HG03520 (cell line): ENCODE data around the gene TDRD9.
"Not testable (repeated sequence)": the region's sequence is repeated elsewhere in the genome, so short reads cannot be mapped to it uniquely, and the experiment has no call there.

Experiments used
- ATAC-seq: cut with Tn5 transposase; IDR thresholded peaks from one replicate; pipeline ENCODE4 v1.9.1; 2021; ENCODE audit warnings: mild to moderate bottlenecking, moderate library complexity; ENCODE audit not compliant: unreplicated experiment

The TDRD9 gene, protein sequence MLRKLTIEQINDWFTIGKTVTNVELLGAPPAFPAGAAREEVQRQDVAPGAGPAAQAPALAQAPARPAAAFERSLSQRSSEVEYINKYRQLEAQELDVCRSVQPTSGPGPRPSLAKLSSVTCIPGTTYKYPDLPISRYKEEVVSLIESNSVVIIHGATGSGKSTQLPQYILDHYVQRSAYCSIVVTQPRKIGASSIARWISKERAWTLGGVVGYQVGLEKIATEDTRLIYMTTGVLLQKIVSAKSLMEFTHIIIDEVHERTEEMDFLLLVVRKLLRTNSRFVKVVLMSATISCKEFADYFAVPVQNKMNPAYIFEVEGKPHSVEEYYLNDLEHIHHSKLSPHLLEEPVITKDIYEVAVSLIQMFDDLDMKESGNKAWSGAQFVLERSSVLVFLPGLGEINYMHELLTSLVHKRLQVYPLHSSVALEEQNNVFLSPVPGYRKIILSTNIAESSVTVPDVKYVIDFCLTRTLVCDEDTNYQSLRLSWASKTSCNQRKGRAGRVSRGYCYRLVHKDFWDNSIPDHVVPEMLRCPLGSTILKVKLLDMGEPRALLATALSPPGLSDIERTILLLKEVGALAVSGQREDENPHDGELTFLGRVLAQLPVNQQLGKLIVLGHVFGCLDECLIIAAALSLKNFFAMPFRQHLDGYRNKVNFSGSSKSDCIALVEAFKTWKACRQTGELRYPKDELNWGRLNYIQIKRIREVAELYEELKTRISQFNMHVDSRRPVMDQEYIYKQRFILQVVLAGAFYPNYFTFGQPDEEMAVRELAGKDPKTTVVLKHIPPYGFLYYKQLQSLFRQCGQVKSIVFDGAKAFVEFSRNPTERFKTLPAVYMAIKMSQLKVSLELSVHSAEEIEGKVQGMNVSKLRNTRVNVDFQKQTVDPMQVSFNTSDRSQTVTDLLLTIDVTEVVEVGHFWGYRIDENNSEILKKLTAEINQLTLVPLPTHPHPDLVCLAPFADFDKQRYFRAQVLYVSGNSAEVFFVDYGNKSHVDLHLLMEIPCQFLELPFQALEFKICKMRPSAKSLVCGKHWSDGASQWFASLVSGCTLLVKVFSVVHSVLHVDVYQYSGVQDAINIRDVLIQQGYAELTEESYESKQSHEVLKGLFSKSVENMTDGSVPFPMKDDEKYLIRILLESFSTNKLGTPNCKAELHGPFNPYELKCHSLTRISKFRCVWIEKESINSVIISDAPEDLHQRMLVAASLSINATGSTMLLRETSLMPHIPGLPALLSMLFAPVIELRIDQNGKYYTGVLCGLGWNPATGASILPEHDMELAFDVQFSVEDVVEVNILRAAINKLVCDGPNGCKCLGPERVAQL (N-terminal part only)

DNA sequence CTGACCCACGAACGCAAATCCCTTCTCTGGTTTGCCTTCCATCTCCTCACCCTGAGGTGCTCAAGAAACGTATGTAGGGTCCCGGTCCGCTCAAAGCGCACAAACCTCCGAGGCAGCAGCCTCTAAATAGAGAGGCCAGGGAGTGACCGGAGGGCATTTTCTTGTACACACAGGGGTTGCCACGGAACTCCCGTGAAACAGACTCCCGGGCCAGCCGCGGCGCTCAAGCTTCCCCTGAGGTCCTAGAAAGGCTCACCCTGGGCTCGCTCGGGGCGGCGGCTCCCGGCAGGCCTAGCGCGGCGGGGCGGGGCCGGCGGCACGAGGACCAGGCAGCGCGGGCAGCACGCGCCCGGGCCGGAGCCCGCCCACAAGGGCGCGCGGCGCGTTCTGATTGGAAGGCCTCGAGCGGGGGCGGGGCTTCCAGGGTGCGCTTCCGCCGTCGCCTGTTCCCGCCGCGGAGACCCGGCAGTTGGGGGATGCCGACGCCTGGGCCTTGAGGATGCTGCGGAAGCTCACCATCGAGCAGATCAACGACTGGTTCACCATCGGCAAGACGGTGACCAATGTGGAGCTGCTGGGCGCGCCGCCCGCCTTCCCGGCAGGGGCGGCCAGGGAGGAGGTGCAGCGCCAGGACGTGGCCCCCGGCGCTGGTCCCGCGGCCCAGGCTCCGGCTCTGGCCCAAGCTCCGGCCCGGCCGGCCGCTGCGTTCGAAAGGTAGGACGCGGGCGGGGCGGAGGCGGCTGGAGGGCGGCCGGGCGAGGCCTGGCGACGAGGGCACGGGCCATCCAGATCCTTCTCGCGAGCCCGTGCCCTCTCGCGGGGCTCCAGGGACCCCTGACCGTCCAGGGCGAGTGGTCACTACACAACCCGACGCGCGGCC lies at the start of gene TDRD9:
TSS of gene TDRD9 (plus strand) at position 446 of the 880 bp plus-strand sequence. CDS start at position 500, 54 bp downstream.
- no peak for ATAC-seq

DNA sequence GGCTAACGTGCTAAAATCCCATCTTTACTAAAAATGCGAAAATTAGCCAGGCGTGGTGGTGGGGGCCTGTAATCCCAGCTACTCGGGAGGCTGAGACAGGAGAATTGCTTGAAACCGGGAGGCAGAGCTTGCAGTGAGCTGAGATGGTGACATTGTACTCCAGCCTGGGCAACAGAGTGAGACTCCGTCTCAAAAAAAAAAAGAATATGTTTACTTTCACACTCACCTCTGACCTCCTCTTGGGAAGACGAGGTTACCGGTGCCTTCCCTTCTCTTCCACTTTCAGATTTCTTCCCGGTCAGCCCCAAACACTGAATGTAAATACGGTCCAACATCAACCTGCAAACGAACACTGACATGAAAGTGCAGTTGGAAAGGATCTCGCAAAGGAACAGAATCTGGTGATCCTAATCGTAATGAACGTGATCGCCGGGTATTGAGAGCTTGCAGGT lies 49.1 kb upstream of the TDRD9 start:
- ATAC-seq = no peak

- ATAC-seq = no peak
Observed at GRCh38 chr14:103879570-103880347, 48.5 kb upstream of the TDRD9 start.

DNA sequence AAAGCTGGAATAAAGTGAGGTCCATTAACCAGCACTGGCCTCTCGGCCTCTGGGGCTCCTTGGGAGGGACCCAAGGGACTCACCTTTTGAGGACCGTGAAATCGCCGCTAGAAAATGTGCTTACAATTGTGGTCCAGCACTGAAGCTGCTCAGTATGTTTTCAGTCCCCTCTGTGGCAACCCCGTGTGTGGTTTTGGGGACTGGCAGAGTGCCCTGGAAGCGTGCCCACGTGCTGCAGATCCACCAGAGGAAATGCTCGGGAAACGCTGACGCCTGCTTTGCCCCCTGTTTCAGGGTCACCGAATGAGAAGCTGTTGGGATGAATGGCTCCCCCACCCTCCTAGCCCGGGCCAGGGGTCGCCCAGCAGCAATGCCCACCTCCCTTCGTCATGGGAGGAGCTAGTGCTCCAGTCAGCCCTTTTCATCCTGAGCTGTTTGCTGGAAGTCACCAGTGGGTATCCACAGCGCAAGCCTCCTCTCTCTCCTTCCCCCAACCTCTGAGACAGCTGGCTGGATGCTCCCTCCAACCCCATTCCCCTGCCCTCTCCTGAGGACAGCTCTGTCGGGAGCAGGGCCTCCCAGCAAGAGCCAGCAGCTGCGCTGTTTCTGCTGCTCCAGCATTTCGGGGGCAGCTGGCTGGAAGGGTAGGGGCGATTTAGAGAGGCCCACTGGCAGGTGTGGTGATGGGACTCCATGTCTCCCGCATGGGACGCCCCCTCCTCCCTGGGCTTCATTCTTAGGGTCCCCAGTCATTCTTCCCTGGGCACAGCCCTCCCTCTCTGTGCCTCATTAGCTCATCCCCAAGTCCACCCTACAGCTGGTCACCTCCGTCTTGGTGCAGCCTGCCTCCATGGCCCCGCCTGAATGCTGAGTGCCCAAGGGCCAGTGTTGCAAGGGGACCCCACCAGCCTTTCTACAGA lies 47.6 kb upstream of the TDRD9 start:
- no peak for ATAC-seq

DNA sequence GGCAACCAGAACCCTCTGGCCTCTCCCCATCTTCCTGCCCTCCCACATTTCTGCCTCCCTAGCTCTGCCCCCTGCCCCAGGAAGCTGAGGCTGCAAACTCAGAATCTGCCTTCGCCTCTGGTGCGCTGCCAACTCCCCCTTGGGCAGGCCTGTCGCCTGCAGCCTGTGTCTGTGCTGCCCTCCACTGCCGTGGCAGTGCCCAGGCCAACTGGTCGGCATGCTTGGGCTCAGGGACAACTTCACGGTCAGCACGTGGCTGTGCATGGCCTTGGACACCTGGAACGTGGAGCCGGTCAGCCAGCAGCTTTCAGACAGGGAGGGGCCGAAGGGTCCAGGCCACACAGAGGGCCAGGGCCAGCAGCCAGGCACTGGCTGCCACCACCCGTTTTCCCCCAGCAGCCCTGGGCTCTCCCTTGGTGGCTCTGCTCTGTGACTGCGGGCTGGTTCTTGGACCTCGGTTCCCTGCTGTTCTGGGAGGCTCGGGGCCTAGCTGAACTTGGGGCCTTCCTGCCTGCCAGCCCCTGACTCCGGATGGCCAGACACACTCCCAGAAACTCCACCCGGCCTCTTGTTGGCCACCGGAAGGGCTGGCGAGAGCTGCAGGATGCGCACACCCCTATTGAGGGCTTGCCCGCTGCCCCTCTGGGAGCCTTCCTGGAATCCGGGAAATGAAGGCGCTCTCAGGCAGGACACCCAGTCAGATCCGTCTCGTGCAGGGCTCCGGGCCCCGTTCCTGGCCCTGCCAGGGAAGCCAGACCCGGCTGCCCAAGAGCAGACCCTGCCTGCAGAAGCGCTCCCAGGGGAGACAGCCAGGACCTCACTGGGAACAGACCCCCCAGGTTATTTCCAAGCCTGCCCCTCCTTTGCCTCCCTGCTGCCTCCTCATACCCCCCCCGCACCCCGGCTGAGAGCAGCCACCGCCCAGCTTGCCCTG lies 46.7 kb upstream of the TDRD9 start:
- ATAC-seq = no peak

- ATAC-seq = no peak
Observed at GRCh38 chr14:103882503-103883262, 45.6 kb upstream of the TDRD9 start.

DNA sequence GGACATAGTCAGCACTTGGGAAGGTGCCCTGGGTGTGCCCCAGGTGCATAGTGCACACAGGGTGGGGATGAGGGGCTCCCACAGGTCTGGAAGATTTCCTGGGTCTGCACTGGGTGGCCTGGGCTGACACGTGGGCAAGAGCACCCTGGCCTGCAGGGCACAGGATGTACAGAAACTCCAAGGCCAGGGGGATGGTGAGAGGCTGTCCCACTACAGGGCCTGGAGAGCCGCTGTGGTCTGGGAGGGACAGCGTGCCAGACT lies 45.1 kb upstream of the TDRD9 start:
- ATAC-seq = no peak

GRCh38 chr14:103884854-103885253 lies 43.4 kb upstream of the TDRD9 start:
- ATAC-seq = no peak

DNA sequence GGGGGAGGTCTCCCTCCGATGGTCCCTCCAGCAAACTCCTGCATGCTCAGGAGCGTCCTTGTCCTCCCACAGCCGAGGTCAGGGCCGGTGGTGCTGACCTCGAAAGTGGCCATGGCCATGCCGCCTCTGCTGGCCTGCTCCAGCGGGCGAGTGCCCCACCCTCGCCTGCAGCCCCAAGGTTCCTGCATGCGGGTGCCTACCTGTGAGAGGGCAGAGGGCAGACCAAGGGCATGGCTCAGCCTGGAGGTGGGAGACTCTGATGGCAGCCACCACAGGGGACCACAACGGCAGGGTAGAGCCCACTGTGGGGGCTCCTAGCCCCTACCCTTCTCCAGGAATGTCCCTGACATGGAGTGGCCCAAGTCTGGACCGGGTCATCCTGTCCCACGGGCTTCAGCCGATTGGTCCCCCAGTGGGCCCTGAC lies 42.7 kb upstream of the TDRD9 start:
- ATAC-seq = no peak

GRCh38 chr14:103886304-103887169 lies 41.7 kb upstream of the TDRD9 start:
- ATAC-seq = no peak

- no peak for ATAC-seq
Observed at GRCh38 chr14:103887170-103887501, 41.1 kb upstream of the TDRD9 start.

- ATAC-seq = no peak
Observed at GRCh38 chr14:103887557-103888115, 40.6 kb upstream of the TDRD9 start.

DNA sequence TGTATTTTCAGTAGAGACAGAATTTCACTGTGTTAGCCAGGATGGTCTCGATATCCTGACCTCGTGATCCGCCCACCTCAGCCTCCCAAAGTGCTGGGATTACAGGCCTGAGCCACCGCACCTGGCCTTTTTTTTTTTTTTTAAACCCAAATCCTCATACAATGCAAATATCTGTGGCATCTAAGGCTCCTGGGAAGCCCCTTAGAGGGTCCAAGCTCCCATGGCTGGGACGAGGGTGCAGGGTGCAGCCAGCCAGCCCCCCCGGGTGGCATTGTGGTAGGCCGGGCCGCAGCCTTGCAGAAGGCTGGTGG lies 39.3 kb upstream of the TDRD9 start:
- not testable (repeated sequence) for ATAC-seq

DNA sequence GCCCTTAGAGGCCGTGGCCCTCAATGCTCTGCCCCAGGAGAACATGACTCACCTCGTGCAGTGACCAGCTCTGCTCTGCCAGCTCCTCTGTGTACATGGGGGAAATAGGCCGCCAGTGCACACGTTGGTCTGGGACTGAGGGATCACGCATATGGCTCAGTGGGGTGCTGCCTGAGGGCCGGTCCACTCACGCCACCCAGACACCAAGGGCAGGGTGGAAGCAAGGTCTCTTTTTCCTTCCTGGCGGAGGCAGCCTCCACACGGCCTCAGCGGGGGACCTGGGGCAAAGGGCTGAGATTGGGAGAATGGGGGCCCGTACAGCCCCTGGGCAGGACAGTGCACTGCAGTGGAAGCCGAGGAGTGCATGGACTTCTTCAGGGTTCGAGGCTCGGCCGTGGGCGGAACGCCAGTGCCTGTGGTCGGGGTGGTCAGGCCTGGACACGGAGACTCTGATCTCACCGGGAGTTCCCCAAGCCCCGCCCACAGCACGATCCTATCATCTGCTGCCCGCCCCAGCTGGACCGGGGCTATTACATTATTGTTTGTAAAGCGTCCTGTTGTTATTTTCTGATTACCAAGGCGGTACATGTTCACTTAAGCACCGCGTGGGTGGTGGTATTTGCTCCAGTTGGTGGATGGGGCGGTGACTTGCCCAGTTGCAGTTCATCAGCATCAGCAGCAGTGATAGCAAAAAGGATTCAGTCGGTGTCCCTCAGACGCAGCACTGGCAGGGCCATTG lies 38.8 kb upstream of the TDRD9 start:
- ATAC-seq = no peak

DNA sequence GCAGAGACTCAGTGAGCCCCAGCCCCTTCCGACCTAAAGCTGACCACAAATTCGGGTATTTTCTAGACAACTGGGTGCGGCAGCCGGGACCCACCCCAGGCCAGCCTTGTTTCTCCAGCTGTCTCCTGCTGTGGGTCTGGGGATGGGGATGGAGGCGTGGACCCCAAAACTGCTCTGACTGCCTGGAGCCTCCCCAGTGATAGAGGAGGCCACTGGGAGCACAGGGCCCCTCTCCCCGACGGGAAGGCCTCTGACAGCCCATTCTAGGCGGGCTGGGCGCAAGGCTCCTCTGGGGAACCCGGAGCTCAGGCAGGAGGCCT lies 38.2 kb upstream of the TDRD9 start:
- ATAC-seq = no peak
